ENCODE results near the gene GAK.

GAK gene

DNA sequence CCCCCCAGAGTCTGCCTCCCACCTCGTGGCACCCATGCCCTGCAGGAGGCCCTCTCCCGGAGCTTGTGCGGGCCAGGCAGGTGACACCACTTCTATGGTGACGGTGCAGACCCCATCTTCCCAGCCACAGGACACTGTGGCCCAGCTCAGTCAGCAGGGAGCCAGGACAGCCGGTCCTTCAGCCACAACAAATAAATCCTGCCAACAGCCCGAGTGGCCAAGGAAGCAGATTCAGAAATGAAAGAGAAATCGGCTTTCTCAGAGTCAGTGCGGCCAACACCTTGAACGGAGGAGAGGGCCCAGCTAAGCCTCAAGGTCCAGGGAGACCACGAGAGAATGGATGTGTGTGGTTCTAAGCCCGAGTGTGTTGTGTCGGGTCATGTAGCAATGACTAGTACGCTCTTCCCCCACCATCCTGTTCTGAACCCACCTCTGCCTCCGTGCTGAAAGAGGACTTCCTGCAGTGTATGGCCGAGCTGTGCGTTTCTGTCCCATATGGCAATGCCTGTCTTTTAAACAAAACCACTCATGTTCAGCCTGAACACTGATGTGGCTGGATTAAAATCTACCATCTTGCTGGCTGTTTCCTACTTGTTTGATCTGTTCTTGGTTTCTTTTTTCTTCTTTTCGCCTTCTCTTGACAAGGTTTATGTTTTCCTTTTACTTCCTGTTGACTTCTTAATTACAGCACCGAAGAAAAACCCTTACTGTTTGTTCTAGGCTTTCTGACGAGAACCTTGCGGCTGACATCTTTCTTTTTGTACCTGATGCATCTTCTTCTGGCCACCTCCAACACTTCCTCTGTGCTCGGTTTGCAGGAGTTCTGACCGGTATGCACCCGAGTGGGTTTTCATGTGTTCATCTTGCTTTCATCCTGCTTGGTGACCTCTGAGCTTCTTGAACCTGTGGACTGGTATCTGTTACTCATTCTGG, 53.1 kb downstream of the GAK start:
- Mint-ChIP-seq H3K27ac (peak overlapping the region; percentile 98), H3K4me3 (peak overlapping the region; percentile 72), H3K36me3 (ENCODE audit: low read depth) (peaks cover 87% of the 10 kb centered on the region)

DNA sequence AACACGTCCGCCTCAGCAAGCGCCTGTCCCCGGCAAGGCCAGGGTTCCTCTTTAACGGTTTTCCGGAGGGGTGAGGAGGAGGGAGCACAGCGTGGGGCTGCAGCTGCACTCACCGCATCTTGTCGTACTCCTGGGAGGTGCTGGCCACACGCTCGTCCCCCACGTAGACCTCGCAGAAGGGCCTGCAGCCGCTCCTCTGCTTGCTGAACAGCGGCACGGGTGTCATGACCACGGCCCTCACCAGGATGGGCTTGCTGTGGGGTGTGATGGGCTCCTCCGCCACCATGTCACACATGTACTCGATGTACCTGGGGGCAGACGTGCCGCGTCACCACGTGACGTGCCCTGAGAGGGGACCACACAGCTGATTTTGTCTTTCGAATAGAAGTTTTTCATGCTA, 54.6 kb downstream of the GAK start:
- no peak overlapping the region for H3K4me3 Mint-ChIP-seq
- no peaks in the 10 kb centered on the region for H3K27me3 Mint-ChIP-seq
- no peak for DNase-seq
- peak overlapping the region; percentile 68 for H3K27ac Mint-ChIP-seq
- no peaks in the 10 kb centered on the region for H3K9me3 Mint-ChIP-seq
- H3K4me1 Mint-ChIP-seq (ENCODE audit: low read depth): peaks cover 31% of the 10 kb centered on the region
- H3K36me3 Mint-ChIP-seq (ENCODE audit: low read depth): peaks cover 89% of the 10 kb centered on the region

More for the DNA sequence above, 53.1 kb downstream of the GAK start:
- Mint-ChIP-seq H3K27me3 (no peaks in the 10 kb centered on the region), H3K4me1 (ENCODE audit: low read depth) (peaks cover 31% of the 10 kb centered on the region), H3K9me3 (no peaks in the 10 kb centered on the region)
- peak; percentile 61 for DNase-seq

DNA sequence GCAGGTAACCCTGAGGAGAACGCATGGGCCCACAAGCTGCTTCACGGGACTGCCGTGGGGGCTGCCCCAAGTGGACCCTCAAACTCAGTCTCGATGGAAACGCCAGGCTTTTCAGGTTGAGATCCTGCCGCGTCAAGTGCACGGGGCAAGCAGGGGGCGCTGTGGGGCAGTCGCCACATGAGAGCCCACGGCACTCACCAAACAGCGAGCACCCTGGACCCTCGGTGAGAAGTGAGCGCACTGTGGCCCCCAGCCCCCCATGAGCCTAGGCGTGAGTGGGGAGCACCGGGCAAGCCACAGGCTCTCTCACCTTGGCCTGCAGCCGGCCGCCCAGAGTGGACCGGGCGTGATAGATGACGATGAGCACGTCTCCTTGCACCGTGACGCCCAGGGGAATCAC, 55.3 kb downstream of the GAK start:
- peaks cover 90% of the 10 kb centered on the region for H3K36me3 Mint-ChIP-seq (ENCODE audit: low read depth)
- no peak overlapping the region for H3K4me3 Mint-ChIP-seq
- H3K9me3 Mint-ChIP-seq: no peaks in the 10 kb centered on the region
- H3K4me1 Mint-ChIP-seq (ENCODE audit: low read depth): peaks cover 31% of the 10 kb centered on the region
- DNase-seq: no peak
- no peaks in the 10 kb centered on the region for H3K27me3 Mint-ChIP-seq
- H3K27ac Mint-ChIP-seq: peak overlapping the region; percentile 68

DNA sequence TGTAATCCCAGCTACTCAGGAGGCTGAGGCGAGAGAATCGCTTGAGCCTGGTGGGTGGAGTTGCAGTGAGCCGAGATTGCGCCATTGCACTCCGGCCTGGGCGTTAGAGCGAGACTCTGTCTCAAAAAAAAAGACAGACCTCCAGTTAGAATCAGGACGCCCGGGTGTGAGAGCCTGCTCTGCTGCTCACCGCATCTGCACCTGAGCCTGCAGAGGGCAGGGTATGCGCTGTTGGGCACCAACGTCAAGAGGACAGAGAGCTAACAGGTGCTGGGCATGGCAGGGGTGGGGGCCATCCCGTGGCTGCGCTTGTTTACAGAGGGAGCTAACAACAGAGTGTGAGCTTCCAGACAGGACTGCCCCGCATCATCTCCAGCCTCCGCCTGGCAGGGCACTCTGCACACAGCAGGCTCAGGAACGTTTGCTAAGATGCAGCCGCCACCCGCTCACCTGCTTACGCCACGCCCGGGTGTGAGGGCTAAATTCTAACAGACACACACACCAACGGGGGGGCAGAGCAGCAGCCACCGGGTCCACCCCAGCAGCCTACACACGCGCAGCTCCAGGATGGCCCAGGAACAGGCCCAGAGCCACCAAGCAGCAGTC, 56.2 kb downstream of the GAK start:
- Mint-ChIP-seq H3K36me3 (ENCODE audit: low read depth) (peaks cover 93% of the 10 kb centered on the region), H3K27ac (peak overlapping the region; percentile 31), H3K27me3 (no peaks in the 10 kb centered on the region), H3K9me3 (no peaks in the 10 kb centered on the region), H3K4me1 (ENCODE audit: low read depth) (peaks cover 31% of the 10 kb centered on the region), H3K4me3 (no peak overlapping the region)
- DNase-seq: no peak

DNA sequence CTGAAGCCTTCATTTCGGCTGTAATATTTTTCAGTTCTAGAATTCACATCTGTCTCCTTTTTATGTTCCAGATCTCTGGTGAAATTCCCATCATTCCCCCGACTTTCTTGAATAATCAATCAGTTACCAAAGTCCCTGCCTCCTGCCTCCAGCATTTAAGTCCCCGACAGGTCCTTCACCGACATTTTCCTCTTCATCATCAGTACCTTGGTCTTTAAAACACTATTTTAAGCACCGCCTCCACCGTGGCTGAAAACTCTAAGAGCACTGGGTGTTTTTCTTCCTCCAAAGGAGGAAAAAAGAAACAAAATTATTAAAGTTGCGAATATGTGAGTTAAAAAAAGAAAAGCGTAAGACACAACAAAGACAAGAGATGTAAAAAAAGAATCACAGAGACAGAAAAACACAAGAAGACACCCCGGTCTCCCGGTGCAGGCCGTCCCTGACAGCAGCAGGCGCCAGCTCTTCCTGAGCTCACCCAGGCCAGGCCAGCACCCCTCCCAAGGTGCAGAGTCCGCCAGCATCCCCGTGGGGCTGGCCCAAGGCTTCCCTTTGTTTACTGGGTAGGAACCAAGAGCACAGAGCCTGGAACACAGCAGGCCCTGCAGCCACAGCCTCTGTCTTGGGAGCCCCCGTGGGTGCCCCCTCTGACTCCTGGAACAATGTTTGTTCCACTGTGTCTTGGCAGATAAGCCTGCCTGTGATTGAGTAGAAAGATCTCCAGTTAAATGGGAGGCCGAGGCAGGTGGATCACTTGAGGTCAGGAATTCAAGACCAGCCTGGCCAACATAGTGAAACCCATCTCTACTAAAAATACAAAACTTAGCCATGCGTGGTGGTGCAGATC, 56.9 kb downstream of the GAK start:
- Mint-ChIP-seq H3K27me3 (no peaks in the 10 kb centered on the region), H3K4me3 (no peak overlapping the region), H3K9me3 (no peaks in the 10 kb centered on the region), H3K36me3 (ENCODE audit: low read depth) (peaks cover 94% of the 10 kb centered on the region), H3K4me1 (ENCODE audit: low read depth) (peaks cover 27% of the 10 kb centered on the region), H3K27ac (peak overlapping the region; percentile 30)
- DNase-seq: no peak

DNA sequence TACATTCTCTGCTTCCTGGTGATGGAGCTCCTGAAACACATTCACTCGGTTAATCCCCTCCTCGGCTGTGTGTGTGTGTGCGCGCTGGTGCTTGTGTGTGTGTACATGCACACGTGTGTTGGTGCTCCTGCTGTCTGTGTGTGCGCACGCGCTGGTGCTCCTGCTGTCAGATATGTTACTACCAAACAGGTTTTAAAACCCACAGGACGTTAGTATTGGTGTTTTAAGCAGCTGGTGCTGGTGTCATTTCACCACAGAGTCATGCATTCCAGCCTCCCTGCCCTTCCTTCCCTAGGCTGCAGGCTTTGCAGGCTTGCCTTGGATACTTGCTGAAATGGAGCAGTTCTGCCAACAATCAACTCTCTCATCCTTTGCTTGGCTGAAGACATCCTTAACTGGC, 58.1 kb downstream of the GAK start:
- H3K9me3 Mint-ChIP-seq: no peaks in the 10 kb centered on the region
- no peak overlapping the region for H3K4me3 Mint-ChIP-seq
- no peaks in the 10 kb centered on the region for H3K27me3 Mint-ChIP-seq
- H3K36me3 Mint-ChIP-seq (ENCODE audit: low read depth): peaks cover 92% of the 10 kb centered on the region
- no peak overlapping the region for H3K27ac Mint-ChIP-seq
- no peak for DNase-seq
- peaks cover 16% of the 10 kb centered on the region for H3K4me1 Mint-ChIP-seq (ENCODE audit: low read depth)

DNA sequence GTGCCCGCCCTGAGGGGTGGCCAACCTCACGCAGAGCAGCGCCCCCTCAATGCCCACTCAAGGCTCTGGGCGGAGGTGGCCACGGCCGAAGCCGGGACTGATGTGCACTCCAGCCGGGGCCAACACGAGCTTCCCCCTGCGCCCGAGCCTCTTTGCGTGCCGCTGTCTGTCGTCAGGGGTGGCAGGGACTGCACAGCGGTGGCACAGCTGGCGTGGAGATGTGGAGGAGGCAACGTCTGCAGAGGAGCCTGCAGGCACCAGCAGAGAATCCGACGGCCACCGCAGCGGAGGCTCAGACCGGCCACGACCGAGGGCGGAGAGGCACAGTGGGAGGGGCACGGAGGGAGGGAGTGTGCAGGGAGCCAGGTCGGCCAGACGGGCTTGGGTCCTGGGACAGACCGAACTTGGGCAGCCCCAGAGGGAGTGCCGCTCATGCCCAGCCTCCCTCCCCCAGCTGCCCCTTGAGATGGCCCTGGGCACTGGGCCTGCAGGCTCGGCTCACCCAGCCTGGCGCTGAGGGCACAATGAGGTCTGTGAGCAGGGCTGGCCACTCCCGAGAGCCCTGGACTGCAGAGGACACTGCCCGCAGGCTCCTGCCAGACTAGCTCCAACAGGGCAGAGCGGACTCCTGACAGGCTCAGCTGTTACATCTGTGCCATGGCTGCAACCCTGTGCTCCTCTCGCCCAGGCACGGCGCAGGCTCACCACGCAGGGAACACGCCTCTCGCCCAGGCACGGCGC, 59.7 kb downstream of the GAK start:
- H3K4me1 Mint-ChIP-seq (ENCODE audit: low read depth): peaks cover 3% of the 10 kb centered on the region
- H3K4me3 Mint-ChIP-seq: no peak overlapping the region
- DNase-seq: no peak
- H3K36me3 Mint-ChIP-seq (ENCODE audit: low read depth): peaks cover 91% of the 10 kb centered on the region
- no peak overlapping the region for H3K27ac Mint-ChIP-seq
- H3K27me3 Mint-ChIP-seq: no peaks in the 10 kb centered on the region
- no peaks in the 10 kb centered on the region for H3K9me3 Mint-ChIP-seq

DNA sequence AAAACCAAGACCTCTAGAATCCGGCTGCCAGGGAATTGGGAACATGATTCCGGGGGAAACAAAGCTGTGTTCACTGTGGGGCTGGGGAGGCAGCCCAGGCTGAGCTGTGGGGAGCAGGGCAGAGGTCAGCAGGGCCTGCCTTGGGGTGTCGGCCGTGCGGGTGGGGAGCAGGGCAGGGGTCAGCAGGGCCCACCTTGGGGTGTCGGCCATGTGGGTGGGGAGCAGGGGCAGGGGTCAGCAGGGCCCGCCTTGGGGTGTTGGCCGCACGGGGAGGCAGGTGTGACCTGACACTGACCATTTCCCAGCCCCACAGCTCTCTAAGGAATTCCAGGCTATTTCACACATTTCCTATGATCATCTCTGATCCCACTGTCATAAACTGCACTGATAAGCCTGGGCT, 60.6 kb downstream of the GAK start:
- no peak for DNase-seq
- Mint-ChIP-seq H3K4me3 (no peak overlapping the region), H3K9me3 (no peaks in the 10 kb centered on the region), H3K27me3 (no peaks in the 10 kb centered on the region), H3K27ac (peak overlapping the region; percentile 37), H3K4me1 (ENCODE audit: low read depth) (peaks cover 2% of the 10 kb centered on the region), H3K36me3 (ENCODE audit: low read depth) (peaks cover 88% of the 10 kb centered on the region)

DNA sequence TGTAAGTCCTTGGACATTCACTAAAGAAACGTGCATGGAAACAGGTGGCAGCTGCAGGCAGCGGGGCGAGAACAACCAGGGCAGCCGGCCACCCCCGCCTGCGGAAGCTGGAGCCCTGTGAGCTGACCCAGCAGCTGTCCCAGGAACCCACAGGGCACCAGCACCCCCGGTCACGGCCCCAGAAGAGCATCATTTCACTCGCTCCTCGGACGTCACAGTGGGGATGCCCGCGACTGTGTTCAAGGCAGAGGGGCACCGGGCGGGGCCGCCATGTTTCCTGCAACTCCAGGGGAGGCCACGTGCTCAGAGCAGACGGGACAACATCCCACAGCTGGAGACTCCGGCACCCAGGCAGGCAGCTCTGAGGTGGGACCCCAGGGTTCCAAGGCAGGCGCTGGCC, 61.2 kb downstream of the GAK start:
- H3K4me1 Mint-ChIP-seq (ENCODE audit: low read depth): peaks cover 2% of the 10 kb centered on the region
- H3K27me3 Mint-ChIP-seq: no peaks in the 10 kb centered on the region
- peaks cover 88% of the 10 kb centered on the region for H3K36me3 Mint-ChIP-seq (ENCODE audit: low read depth)
- no peaks in the 10 kb centered on the region for H3K9me3 Mint-ChIP-seq
- no peak for DNase-seq
- peak overlapping the region; percentile 18 for H3K27ac Mint-ChIP-seq
- H3K4me3 Mint-ChIP-seq: no peak overlapping the region

DNA sequence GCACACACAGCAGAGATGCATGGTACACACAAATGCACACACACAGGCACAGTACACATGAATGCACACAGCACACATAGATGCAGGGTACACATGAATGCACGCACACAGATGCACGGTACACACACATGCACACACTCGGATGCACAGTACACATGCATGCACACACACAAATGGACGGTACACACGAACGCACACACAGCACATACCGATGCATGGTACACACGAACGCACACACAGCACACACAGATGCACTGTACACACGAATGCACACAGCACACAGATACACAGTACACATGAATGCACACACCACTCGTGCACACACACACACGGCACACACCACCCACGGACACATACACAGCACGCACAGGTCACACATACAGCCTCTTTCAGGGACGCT, 62.3 kb downstream of the GAK start:
- Mint-ChIP-seq H3K27me3 (no peaks in the 10 kb centered on the region), H3K4me3 (no peak overlapping the region), H3K9me3 (no peaks in the 10 kb centered on the region), H3K27ac (no peak overlapping the region), H3K36me3 (ENCODE audit: low read depth) (peaks cover 88% of the 10 kb centered on the region), H3K4me1 (ENCODE audit: low read depth) (peaks cover 2% of the 10 kb centered on the region)
- no peak for DNase-seq

DNA sequence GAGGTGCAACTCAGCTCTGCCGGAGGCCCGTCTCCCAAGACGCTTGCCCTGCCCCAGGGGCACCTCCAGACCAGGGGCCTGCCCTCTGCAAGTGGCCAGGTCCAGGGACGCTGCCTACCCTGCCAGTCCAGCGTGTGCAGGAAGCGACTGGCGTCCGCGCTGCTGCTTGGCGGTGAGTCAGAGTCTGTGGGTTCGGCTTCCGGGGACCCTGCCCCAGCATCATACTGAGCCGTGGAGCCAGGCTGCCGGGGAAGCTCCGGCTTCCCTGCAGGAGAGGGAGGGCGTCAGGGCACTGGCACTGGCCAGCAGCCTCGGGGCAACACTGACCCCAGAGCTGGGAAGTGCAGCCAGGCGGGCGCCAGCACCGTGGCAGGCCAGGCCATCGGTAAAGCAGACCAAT, 63.7 kb downstream of the GAK start:
- no peaks in the 10 kb centered on the region for H3K9me3 Mint-ChIP-seq
- H3K27me3 Mint-ChIP-seq: no peaks in the 10 kb centered on the region
- H3K4me1 Mint-ChIP-seq (ENCODE audit: low read depth): peaks cover 2% of the 10 kb centered on the region
- no peak overlapping the region for H3K4me3 Mint-ChIP-seq
- no peak for DNase-seq
- peaks cover 88% of the 10 kb centered on the region for H3K36me3 Mint-ChIP-seq (ENCODE audit: low read depth)
- H3K27ac Mint-ChIP-seq: no peak overlapping the region

DNA sequence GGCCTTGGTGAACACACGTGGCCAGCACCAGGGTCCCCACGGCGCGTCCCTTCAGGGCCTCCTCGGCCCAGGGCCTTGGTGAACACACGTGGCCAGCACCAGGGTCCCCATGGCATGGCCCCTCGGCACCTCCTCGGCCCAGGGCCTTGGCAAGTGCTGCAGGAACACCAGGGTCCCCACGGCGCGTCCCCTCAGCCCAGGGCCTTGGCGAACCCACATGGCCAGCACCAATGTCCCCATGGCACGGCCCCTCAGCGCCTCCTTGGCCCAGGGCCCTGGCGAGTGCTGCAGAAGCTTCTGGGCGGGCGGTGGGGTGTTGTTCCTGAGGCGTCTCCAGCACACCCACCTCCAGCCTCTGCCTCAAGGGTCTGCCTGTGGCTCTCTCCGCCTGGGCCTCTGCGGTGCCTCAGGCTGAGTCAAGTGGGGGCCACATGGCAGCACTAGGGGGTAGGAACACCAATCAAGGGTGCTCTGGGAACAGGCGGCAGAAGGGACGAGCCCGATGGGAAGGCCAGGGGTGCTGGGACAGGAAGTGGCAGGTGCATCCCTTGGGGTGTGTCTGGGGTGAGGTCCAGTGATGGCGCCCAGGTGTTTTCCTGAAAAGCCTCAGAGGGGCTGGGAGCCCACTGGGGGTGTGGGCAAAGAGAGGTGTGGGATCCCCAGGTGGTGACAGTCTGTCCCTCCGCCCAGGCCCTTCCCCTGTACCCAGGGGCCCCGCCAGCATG, 64.4 kb downstream of the GAK start:
- Mint-ChIP-seq H3K9me3 (no peaks in the 10 kb centered on the region), H3K27me3 (no peaks in the 10 kb centered on the region), H3K27ac (no peak overlapping the region), H3K4me1 (ENCODE audit: low read depth) (peaks cover 2% of the 10 kb centered on the region), H3K36me3 (ENCODE audit: low read depth) (peaks cover 89% of the 10 kb centered on the region), H3K4me3 (no peak overlapping the region)
- DNase-seq: no peak

DNA sequence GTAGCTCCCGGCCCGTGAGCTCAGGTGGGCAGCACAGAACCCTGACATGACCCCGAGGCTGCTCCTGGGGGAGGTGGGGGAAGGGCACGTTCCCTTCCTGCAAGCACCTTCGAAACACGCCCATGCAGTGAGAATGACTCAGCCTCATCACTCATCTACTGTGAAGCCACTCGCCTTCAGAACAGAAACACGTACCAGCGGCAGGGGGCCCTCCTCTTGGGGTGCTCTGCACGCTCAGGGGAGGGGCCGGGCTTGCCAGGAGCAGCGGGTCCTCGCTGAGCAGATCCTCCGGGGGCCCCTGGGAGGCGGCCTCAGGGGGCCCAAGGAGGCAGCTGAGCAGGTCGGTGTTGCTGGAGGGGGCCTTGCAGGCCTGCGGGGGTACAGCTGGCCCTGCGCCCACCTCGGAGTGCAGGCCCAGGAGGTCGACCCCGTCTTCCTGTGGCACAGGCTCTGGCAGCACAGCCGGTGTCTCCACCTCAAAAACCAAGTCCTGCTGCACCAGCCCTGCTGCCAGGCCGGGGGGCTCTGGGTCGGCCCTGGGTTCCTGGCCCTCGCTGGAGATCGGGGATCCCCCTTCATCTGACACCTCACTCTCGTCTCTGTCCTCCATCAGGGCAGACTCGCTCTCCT, 65.2 kb downstream of the GAK start:
- DNase-seq: no peak
- Mint-ChIP-seq H3K27ac (peak overlapping the region; percentile 73), H3K4me1 (ENCODE audit: low read depth) (peaks cover 2% of the 10 kb centered on the region), H3K4me3 (no peak overlapping the region), H3K9me3 (no peaks in the 10 kb centered on the region), H3K27me3 (no peaks in the 10 kb centered on the region), H3K36me3 (ENCODE audit: low read depth) (peaks cover 91% of the 10 kb centered on the region)
